IMR-90 (cell line): ENCODE results near the gene CRACR2B. TPM values are rescaled to one million over a fixed set of nuclear protein-coding genes. Genes with fewer than 3 reads are reported as not detected.
A peak's percentile ranks its signal among the peaks of the same experiment; 100 is the strongest.

Source experiments
- ATAC-seq: fragments of 200-7000 bp; cut with Tn5 transposase; 2 replicates; pipeline ENCODE4 v1.9.1; 2020; ENCODE audit warnings: low read depth, mild to moderate bottlenecking, moderate library complexity
- BruUV-seq: library from RNA; stranded (reverse); fragments of 400-500 nt; replicated peaks from 2 replicates; lab custom pipeline; 2021; lab: Mats Ljungman, UMichigan
- CTCF ChIA-PET: fragments of 300-600 bp; formaldehyde crosslinking; extraction: SDS; loops from one replicate; lab custom pipeline; 2021; ENCODE audit warnings: antibody characterized with exemption; lab: Yijun Ruan, JAX
- POLR2A ChIA-PET: fragments of 300-600 bp; sonication (Branson Sonifier 250); formaldehyde crosslinking; loops from one replicate; lab custom pipeline; 2022; ENCODE audit warnings: antibody characterized with exemption; ENCODE audit not compliant: unreplicated experiment; lab: Charles Lee
- DNase-seq: peaks from one replicate; pipeline ENCODE4 v3.0.0; 2013
- H2AFZ ChIP-seq: replicated peaks from 2 replicates; pipeline ENCODE3; 2013; ENCODE audit warnings: low read length, mild to moderate bottlenecking; ENCODE audit not compliant: poor library complexity
- H2AK5ac ChIP-seq: 2 replicates; pipeline ENCODE4 v1.6.1; 2013; ENCODE audit warnings: low read depth, low read length, inconsistent platforms
- H2AK9ac ChIP-seq: replicated peaks from 2 replicates; pipeline ENCODE3; 2013; ENCODE audit warnings: mild to moderate bottlenecking, low read depth, low read length, moderate library complexity; ENCODE audit not compliant: poor library complexity
- H2BK120ac ChIP-seq: 2 replicates; pipeline ENCODE4 v1.6.1; 2013; ENCODE audit warnings: low read depth, low read length, inconsistent platforms
- H2BK15ac ChIP-seq: 3 replicates; pipeline ENCODE4 v1.6.1; 2013; ENCODE audit warnings: low read depth, low read length, inconsistent platforms
- H2BK20ac ChIP-seq: 2 replicates; pipeline ENCODE4 v1.6.1; 2013; ENCODE audit warnings: low read depth, mild to moderate bottlenecking, inconsistent platforms, low read length, moderate library complexity
- H2BK5ac ChIP-seq: 2 replicates; pipeline ENCODE4 v1.6.1; 2013; ENCODE audit warnings: mild to moderate bottlenecking, low read depth, low read length, inconsistent platforms; ENCODE audit not compliant: poor library complexity, severe bottlenecking
- H3K14ac ChIP-seq: replicated peaks from 2 replicates; pipeline ENCODE4 v1.6.1; 2013; ENCODE audit warnings: low read depth, low read length, inconsistent platforms
- H3K18ac ChIP-seq: 2 replicates; pipeline ENCODE4 v1.6.1; 2013; ENCODE audit warnings: low read depth, low read length, control low read depth
- H3K23ac ChIP-seq: 2 replicates; pipeline ENCODE4 v1.6.1; 2013; ENCODE audit warnings: low read depth, low read length, inconsistent platforms
- H3K27ac ChIP-seq: 2 replicates; pipeline ENCODE4 v1.5.1; 2013; ENCODE audit warnings: mild to moderate bottlenecking, control low read depth, low read length; ENCODE audit not compliant: insufficient read depth
- H3K27me3 ChIP-seq: 2 replicates; pipeline ENCODE4 v1.6.1; 2013; ENCODE audit warnings: low read length; ENCODE audit not compliant: control insufficient read depth, insufficient read depth
- H3K36me3 ChIP-seq: 2 replicates; pipeline ENCODE4 v1.6.1; 2013; ENCODE audit warnings: low read length, mixed read lengths; ENCODE audit not compliant: control insufficient read depth, insufficient read depth
- H3K4ac ChIP-seq: 2 replicates; pipeline ENCODE4 v1.6.1; 2013; ENCODE audit warnings: low read depth, low read length, inconsistent platforms
- H3K4me1 ChIP-seq: 2 replicates; pipeline ENCODE4 v1.6.1; 2013; ENCODE audit warnings: low read length, mixed read lengths; ENCODE audit not compliant: control insufficient read depth, insufficient read depth
- H3K4me2 ChIP-seq: 2 replicates; pipeline ENCODE4 v1.6.1; 2013; ENCODE audit warnings: low read depth, mild to moderate bottlenecking, control low read depth, low read length, moderate library complexity
- H3K4me3 ChIP-seq: 2 replicates; pipeline ENCODE4 v1.5.1; 2013; ENCODE audit warnings: low read depth, mild to moderate bottlenecking, control low read depth, low read length, moderate library complexity; ENCODE audit not compliant: insufficient read depth
- H3K56ac ChIP-seq: 2 replicates; pipeline ENCODE4 v1.6.1; 2013; ENCODE audit warnings: low read length, inconsistent platforms; ENCODE audit not compliant: insufficient read depth; ENCODE audit errors: extremely low read depth
- H3K79me1 ChIP-seq, 2 experiments: 2 replicates each; pipeline ENCODE4 v1.6.1; 2013; ENCODE audit warnings: low read length in 2 of 2, inconsistent platforms in 1 of 2, low read depth in 1 of 2
- H3K9ac ChIP-seq: 2 replicates; pipeline ENCODE4 v1.6.1; 2013; ENCODE audit warnings: low read depth, low read length, control low read depth
- H3K9me1 ChIP-seq: 2 replicates; pipeline ENCODE4 v1.6.1; 2013; ENCODE audit warnings: low read length, inconsistent platforms; ENCODE audit not compliant: insufficient read depth
- H3K9me3 ChIP-seq: 2 replicates; pipeline ENCODE4 v1.6.1; 2013; ENCODE audit warnings: low read length; ENCODE audit not compliant: control insufficient read depth, insufficient read depth
- H4K20me1 ChIP-seq: 2 replicates; pipeline ENCODE4 v1.6.1; 2013; ENCODE audit warnings: low read length, inconsistent platforms; ENCODE audit not compliant: insufficient read depth
- H4K5ac ChIP-seq: 2 replicates; pipeline ENCODE4 v1.6.1; 2013; ENCODE audit warnings: mild to moderate bottlenecking, low read depth, low read length, control low read depth
- H4K8ac ChIP-seq, 2 experiments: 2 replicates each; pipeline ENCODE4 v1.6.1; 2013; ENCODE audit warnings: low read depth in 2 of 2, low read length in 2 of 2, control low read depth in 1 of 2, inconsistent platforms in 1 of 2
- H4K91ac ChIP-seq: 2 replicates; pipeline ENCODE4 v1.6.1; 2013; ENCODE audit warnings: low read depth, low read length, inconsistent platforms; ENCODE audit not compliant: insufficient read depth
- RAD21 ChIP-seq: IDR thresholded peaks from 2 replicates; pipeline ENCODE4 v1.6.1; 2012; ENCODE audit warnings: low read length, improper control_type of control experiment
- WGBS, 2 experiments: methylation state at CpG; one replicate each; pipeline versions ENCODE4 v1.1.5 to v1.1.7; 2013; ENCODE audit warnings: missing lambda C conversion rate in 2 of 2; ENCODE audit not compliant: insufficient read length in 1 of 2; ENCODE audit errors: extremely low coverage in 2 of 2; 5-methylcytosine and 5-hydroxymethylcytosine counted together
- dilution Hi-C: fragments of 300-500 bp; cut with HindIII; formaldehyde crosslinking; loops from one replicate; pipeline ENCODE4 v1.14.3; 2018; ENCODE audit warnings: low sequenced_read_pairs; ENCODE audit not compliant: unreplicated experiment
- in situ Hi-C: fragments of 300-500 bp; cut with MboI; formaldehyde crosslinking; loops from 3 replicates; pipeline ENCODE4 v1.14.3; 2019; ENCODE audit warnings: low sequenced_read_pairs, inconsistent platforms, mixed read lengths
- intact Hi-C: fragments of 100-400 bp; cut with micrococcal nuclease; formaldehyde crosslinking; loops from 2 replicates; pipeline ENCODE4 v1.10.0; 2022
- polyA plus RNA-seq, 3 experiments: library from polyadenylated mRNA; depleted of rRNA; stranded (reverse); fragments of >200 nt; gene quantifications; 2 replicates each; pipeline ENCODE4 v1.2.3, GENCODE V29; 2012; ENCODE audit warnings: low replicate concordance in 1 of 3
- total RNA-seq: library from RNA; depleted of rRNA; stranded (reverse); fragments of >200 nt; gene quantifications from 2 replicates; pipeline ENCODE4 v1.2.3, GENCODE V29; 2012
- TF ChIP-seq, protein P1 (sequence below): conservative IDR thresholded peaks from 2 replicates; pipeline ENCODE4 v1.5.1; 2012; ENCODE audit warnings: mild to moderate bottlenecking, low read depth, low read length, improper control_type of control experiment

CRACR2B gene
- total and polyA plus RNA-seq, 2 of the 4 experiments (the other 2 are of a cell fraction), result 0.54 to 2.5 TPM

DNA sequence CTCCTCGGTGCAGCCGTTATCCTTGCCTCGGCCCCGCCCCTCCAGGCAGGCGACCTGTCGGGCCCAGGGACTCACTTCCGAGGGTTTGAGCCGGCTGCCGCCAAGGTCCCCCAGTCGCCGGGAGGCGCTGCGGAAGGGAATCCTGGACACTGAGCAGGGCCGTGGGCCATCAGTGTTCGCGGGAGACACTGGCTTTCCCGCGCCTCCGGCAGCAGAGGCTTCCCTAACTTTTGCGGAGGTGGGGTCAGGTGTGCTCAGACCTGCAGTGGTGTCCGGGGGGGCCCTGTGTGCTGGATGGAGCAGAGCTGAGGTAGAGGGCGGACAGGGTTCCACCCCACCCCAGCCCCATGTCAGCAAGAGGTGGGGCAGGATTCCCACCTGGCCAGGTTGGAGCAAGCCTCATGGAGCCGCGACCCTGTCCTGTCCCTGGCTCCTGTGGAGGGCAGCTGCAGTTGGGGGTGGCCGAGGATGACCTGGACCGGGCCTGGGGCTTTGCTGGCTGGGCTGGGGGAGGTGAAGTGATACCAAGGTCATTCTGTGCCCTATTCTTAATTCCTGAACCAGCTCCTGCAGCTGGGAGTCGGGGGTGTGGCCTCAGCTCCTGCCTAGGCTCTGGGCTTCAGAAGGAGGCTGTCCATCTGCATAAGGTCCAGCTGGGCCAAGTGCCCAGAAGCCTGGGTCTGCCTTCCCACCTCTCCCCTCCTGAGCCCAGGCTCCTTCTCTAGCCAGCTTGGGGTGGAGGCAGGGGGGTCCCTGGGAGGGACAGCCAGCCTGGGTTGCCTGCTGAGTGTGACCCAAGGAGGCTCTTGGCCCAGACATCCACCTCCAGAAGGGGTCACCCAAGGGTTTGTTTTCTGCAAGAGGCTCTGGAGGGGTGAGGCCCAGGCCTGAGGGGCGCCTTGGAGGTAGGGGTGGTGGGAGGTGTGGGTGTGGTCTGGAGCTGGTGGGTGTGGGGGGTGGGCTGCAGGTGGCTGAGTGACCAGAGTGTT lies 23.4 kb downstream of the CRACR2B start:
- no peaks in the 10 kb centered on the region for H3K9me3 ChIP-seq
- H3K4me3 ChIP-seq, result no peak overlapping the region; the same call in 1 of the 2 replicates

More for the DNA sequence above, 23.4 kb downstream of the CRACR2B start:
- no peaks in the 10 kb centered on the region for H3K27me3 ChIP-seq
- POLR2A ChIA-PET, result no interaction called here
- CTCF ChIA-PET, result no interaction called here
- no peak for DNase-seq
- no peak overlapping the region for H3K18ac ChIP-seq
- dilution Hi-C loops (no loop called here), intact Hi-C loops (no loop called here), in situ Hi-C loops (no loop called here)
- H3K79me1 ChIP-seq, result peaks cover 11 to 84% of the 10 kb centered on the region in 2 experiments
- H2AK9ac ChIP-seq, result peak overlapping the region; percentile 70
- no peak overlapping the region for H4K8ac ChIP-seq
- no peak overlapping the region; the same call in 1 of the 2 replicates for H3K4me2 ChIP-seq
- H3K23ac ChIP-seq, result no peak overlapping the region
- peak overlapping the region; percentile 41 for H2AFZ ChIP-seq
- peaks cover 12% of the 10 kb centered on the region; the same call in 1 of the 2 replicates for H3K36me3 ChIP-seq
- H3K27ac ChIP-seq, result no peak overlapping the region
- peaks cover 24% of the 10 kb centered on the region for H3K4me1 ChIP-seq
- H2BK15ac ChIP-seq, result no peak overlapping the region
- no TSS peak for BruUV-seq
- H3K14ac ChIP-seq, result no peak overlapping the region
- H2BK5ac ChIP-seq, result no peak overlapping the region
- WGBS, 2 experiments, result 90% methylated on average over 2 of the region's 28 CpGs; no CpG with 5 or more reads in 1 of the 2 experiments
- ATAC-seq, result no peak
- H2BK20ac ChIP-seq, result no peak overlapping the region
- H3K56ac ChIP-seq, result no peak overlapping the region
- H3K9ac ChIP-seq, result no peak overlapping the region
- peaks cover 68% of the 10 kb centered on the region for H4K20me1 ChIP-seq
- no peak overlapping the region for H2BK120ac ChIP-seq
- H4K91ac ChIP-seq, result no peak overlapping the region
- no peak overlapping the region for H3K4ac ChIP-seq
- no peak overlapping the region for H4K5ac ChIP-seq
- H3K9me1 ChIP-seq, result peaks cover 5% of the 10 kb centered on the region; the same call in 1 of the 2 replicates
- TF ChIP-seq, protein P1, sequence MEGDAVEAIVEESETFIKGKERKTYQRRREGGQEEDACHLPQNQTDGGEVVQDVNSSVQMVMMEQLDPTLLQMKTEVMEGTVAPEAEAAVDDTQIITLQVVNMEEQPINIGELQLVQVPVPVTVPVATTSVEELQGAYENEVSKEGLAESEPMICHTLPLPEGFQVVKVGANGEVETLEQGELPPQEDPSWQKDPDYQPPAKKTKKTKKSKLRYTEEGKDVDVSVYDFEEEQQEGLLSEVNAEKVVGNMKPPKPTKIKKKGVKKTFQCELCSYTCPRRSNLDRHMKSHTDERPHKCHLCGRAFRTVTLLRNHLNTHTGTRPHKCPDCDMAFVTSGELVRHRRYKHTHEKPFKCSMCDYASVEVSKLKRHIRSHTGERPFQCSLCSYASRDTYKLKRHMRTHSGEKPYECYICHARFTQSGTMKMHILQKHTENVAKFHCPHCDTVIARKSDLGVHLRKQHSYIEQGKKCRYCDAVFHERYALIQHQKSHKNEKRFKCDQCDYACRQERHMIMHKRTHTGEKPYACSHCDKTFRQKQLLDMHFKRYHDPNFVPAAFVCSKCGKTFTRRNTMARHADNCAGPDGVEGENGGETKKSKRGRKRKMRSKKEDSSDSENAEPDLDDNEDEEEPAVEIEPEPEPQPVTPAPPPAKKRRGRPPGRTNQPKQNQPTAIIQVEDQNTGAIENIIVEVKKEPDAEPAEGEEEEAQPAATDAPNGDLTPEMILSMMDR, result no peak
- TF ChIP-seq RAD21, result 0 out of 2 replicates have a peak, but pooled peaks have one; percentile 9
- no peak overlapping the region for H2AK5ac ChIP-seq
